Measurements from ENCODE around the gene MT1M.
"Not testable (repeated sequence)": the region's sequence is repeated elsewhere in the genome, so short reads cannot be mapped to it uniquely, and the experiment has no call there.

The MT1M gene

DNA sequence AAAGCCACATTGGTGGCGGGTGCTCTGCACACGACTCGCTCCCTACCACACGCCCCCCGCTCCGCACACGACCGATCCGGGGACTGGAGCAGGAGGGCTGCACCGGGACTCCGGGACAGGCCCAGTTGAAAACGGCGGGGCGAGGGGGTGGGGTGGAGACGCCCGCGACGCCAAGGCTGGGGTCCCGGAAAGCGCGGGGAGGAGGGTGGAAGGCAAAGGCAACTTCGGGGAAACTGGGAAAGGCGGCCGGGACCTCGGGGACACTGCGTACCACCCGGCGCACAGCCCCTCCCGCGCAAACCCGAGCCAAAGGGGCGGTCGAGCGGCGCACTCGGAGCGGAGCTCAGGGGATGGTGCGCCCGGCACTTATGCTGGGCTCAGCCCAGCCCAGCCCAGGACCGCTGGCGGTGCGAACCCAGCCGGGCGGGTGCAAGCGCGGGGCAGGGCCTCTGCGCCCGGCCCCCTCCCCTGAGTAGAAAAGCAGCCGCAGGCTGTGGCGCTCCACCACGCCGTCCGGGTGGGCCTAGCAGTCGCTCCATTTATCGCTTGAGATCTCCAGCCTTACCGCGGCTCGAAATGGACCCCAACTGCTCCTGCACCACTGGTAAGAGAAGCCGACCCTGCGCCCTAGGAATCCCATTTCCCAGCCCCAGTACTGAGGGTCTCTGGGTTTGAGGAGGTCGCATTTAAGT, at the start of gene MT1M:
Gene MT1M, plus strand, starts transcription at position 504 of the 692 bp plus-strand sequence. Its CDS starts 73 bp downstream, at position 577.
- FAIRE-seq: no peak
- no peak for DNase-seq (ENCODE audit: insufficient read length, low spot score)

DNA sequence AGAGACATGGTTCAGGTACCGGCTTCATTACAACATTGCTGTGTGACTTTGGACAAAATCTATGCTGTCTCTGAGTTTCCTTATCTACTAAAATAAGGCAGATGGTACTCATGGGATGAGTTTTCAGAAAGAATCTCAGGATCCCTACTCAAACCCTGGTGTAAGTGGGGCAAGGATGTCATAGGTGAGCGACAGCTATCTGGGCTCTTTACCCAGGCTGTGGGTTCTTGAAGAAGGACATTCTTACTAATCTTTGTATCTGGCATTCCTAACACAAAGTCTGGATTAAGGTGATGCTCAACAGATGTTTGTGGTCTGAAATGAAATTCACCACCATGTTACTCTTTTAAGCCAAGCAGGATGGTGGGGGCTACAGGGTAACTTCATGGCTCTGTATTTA, 49.5 kb upstream of the MT1M start:
- peak; percentile 89 for FAIRE-seq
- not testable (repeated sequence) for DNase-seq (ENCODE audit: insufficient read length, low spot score)

DNA sequence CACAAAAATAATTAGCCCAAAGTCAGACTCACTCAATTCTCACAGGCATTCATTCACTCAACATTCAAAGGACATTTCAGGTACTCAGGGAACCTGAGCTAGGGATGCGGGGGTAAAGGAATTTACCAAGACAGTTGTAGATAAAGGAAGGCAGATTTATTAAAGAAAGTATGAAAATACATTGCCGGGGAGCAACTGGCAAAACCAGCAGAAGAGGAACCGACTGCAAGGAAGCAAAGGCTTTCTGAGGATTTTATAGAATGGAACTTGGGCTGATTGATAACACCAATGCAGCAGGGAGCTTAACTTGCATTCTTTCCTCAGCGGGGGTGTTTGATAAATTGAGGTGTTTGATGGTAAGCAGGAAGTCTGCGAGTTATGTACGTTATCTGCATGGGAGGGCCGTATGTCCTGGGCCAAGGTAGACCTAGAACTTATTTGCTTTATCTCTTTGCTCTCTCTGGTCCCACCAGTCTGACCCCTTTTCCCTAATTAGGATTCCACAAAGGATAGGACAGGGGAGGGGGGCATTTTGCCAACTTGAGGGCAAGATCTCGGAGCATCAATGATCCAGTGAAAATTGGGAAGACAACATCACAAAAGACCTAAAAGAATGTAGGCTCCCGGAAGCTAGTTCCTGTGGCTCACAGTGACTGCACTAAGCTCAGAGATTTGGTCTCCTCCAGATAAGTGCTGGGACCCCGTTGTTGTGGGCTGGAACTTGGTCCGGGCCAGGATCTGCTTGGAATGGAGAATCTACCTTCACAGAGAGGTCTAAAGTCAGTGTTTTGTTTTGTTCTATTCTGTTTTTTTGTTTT, 48.9 kb upstream of the MT1M start:
- FAIRE-seq: no peak
- no peak for DNase-seq (ENCODE audit: insufficient read length, low spot score)

DNA sequence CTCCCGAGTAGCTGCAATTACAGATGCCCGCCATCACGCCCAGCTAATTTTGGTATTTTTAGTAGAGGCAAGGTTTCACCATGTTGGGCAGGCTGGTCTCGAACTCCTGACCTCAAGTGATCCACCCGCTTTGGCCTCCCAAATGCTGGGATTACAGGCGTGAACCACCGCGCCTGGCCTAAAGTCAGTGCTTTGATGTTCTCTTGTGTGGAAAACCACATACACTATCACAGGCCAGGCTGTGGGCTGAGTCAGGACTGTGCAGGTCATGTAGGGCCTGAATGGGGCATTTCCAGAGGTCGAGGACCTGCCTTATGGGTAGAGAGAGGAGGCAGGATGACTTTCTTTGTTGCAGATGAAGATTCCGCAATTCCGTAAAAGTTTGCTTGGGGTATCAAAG, 48.2 kb upstream of the MT1M start:
- FAIRE-seq: no peak
- no peak for DNase-seq (ENCODE audit: insufficient read length, low spot score)

DNA sequence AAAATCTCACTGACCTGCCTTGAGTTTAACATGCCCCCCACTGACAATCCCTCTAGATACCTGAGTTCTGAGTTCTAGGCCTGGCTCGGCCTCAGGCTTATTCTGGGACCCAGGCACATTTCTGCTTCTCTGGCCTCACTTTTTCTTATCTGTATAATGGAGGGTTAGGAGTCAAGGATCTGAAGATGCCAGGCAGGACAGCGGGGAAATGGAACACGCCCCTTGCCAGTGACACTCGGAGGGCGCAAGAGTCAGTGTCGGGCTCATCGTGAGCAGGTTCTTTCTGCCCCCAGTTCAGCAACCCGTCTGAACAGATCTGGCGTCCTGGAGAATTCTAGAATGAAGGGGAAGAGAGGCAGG, 43.7 kb upstream of the MT1M start:
- FAIRE-seq (no peak), DNase-seq (ENCODE audit: insufficient read length, low spot score) (no peak)

DNA sequence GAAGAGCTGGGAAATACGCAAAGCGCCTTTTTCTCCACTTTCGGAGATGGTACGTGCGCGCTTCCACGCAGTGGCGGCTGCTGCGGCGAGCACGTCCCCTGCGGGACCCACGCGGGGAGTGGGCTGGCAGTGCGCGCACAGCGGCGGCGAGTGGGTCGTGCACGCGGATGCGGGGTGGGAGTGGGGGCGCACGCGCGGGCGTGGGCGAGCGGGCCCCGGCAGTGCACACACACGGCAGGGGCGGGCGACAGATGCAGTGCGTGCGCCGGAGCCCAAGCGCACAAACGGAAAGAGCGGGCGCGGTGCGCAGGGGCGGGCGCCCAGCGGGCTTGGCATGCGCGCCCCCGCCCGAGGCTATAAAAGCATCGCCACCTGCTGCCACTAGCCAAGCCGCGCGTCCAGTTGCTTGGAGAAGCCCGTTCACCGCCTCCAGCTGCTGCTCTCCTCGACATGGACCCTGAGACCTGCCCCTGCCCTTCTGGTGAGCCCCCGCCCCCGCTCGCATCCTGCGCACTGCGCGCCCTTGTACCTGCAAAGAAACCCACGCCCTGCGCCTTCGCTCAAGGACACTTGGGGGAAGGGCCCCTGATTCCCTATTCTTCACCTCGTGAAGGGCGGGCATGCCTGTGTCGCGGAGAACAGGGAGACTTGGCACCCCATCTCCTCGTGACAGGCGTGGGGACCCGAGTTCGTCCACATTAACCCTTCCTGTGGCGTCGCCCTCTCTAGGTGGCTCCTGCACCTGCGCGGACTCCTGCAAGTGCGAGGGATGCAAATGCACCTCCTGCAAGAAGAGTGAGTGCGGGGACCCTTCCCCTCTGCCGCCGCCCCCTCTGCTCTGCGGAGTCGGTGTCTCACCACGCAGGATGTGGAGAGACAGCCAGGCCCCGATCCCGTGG, 43.1 kb upstream of the MT1M start, which contains the start of gene MT3:
Gene MT3, plus strand, starts transcription at position 388 of the 899 bp plus-strand sequence. Its CDS starts 63 bp downstream, at position 451.
- no peak for FAIRE-seq
- DNase-seq (ENCODE audit: insufficient read length, low spot score): no peak

DNA sequence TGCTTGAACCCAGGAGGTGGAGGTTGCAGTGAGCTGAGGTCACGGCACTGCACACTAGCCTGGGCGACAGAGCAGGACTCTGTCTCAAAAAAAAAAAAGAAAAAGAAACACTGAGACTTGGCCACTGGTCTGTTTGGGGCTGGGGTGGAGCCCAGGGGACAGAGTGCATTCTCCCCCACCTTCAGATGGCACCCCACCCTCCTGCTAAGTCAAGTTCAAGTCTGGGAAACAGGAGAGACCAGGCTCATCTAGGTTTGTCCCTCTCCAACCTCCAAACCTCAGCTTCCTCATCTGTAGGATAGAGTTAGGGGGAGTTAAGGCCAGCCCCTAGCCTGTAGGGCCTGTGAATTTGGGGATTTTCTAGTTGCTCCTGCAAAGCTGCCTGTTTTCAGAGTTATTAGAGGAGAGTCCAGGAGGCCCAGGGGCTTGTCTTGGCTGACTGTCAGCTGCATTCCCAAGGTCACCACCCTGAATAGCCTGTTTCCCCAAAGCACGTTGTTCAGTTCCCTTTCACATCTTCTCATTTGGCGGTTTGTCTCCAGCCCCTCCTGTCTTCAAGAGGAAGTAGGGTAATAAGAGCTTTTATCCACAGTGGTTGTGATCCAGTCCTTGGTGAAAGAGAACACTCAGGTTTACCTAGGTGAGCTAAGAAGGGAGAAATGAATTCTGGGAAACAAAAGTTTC, 40.9 kb upstream of the MT1M start:
- DNase-seq (ENCODE audit: insufficient read length, low spot score) (no peak), FAIRE-seq (no peak)

DNA sequence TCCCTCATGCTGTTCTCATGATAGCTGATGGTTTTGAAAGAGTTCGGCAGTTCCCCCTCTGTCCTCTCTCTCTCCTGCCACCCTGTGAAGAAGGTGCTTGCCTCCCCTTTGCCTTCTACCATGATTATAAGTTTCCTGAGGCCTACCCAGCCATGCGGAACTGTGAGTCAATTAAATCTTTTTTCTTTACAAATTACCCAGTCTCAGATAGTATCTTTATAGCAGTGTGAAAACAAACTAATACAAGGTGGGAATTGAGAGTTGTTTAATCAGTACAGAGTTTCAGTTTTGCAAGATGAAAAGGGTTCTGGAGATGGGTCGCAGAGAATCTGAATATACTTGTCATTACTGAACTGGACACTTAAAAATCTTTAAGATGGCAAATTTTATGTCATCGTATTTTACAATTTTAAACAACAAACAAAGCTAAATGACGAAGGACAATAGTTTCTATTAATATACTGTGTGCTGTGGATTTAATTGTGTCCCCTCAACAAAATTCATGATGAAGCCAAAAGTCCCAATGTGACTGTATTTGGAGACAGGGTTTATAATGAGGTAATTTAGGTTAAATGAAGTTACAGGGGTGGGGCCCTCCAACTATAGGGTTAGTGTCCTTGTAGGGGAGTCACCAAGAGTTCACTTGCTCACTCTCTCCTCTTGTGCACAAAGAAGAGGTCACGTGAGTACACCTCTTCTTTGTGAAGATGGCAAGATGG, 38.7 kb upstream of the MT1M start:
- DNase-seq (ENCODE audit: insufficient read length, low spot score) (no peak), FAIRE-seq (no peak)

DNA sequence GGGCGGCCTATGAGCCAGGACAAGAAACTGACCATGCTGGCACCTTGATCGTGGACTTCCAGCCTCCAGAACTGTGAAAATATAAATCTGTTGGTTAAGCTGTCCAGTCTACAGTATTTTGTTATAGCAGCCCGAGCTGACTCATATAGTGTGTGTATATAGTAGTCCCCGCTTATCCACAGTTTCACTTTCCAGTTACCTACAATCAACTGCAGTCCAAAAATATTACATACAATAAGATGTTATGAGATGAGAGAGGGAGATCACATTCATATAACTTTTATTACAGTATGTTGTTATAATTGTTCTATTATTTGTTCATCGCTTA, 38.2 kb upstream of the MT1M start:
- DNase-seq (ENCODE audit: insufficient read length, low spot score): no peak
- FAIRE-seq: no peak

DNA sequence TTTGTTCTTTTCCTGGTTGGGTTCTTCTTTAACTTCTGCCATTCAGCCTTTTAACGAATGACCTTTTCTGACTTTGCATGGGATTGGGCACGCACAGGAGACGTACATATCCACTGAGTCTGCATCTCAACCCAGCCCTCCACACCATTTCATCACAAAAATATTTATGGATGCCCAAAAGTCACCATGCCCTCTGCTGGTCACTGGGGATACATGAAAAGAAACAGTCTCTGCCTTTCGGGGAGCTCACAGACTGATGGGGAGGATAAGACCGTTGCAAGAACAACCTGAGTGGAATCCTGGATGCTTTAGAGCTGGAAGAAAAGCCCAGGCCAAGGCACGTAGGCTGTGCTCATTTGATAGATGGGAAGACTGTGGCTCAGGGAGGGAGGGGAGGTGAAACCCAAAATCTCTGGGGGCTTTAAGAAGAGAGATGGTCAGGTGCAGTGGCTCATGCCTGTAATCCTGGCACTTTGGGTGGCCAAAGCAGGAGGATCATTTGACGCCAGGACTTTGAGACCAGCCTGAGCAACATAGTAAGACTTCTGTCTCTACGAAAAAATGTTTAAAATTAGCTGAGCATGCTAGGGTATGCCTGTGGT, 32.0 kb upstream of the MT1M start:
- peak; percentile 91 for FAIRE-seq
- peak; percentile 65 for DNase-seq (ENCODE audit: insufficient read length, low spot score)

DNA sequence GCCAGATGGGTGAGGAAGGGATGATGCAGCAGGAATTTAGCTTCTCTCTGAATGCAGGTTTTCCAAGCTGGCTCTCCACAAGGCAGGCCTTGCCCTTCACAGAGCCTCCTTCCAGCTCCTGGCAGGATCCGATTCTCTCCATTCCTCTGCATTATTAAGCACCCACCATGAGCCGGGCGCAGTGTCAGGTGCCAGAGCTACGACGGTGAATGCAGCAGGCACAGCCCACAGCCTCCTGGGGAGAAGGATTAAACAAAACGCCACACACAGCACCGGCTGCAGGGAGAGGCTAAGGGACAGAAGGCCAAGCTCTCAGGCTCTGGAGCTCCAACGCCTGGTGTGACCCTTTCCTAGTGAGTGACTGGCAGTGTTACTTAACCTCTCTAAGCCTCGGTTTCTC, 31.1 kb upstream of the MT1M start:
- DNase-seq (ENCODE audit: insufficient read length, low spot score): no peak
- FAIRE-seq: no peak

DNA sequence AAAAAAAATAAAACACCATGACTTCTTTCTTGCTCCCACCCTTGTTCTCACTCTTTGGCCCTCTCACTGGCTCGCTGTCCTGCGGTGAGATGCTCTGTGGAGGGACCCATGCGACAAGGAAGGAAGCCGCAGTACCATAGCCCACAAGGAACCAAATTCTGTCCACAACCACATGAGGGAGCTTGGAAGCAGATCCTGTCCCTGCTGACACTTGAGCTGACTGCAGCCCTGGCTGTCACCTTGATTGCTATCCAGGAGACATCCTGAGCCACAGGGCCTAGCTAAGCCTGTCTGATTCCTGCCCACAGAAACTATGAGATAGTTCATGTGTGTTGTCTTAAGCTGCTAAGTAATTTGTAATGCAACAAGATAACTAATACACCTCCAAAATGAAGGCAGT, 28.9 kb upstream of the MT1M start:
- no peak for DNase-seq (ENCODE audit: insufficient read length, low spot score)
- FAIRE-seq: peak; percentile 48

DNA sequence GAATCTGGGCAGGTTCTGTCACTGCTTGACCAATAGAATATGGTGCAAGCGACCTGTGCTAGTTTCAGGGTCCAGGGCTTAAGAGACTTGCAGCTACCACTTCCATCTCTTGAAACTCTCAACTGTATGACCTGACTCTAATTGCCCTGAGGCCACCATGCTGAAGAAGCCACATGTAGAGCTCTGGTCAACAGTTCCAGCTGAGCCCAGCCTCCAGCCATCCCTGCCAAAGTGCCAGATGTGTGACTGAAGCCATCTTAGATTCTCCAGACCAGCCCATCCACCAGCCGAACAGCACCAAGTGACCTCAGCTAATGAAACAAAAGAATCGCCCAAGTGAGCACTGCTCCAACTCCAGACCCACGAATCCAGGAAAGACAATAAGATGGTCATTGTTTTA, 27.5 kb upstream of the MT1M start:
- no peak for DNase-seq (ENCODE audit: insufficient read length, low spot score)
- no peak for FAIRE-seq

DNA sequence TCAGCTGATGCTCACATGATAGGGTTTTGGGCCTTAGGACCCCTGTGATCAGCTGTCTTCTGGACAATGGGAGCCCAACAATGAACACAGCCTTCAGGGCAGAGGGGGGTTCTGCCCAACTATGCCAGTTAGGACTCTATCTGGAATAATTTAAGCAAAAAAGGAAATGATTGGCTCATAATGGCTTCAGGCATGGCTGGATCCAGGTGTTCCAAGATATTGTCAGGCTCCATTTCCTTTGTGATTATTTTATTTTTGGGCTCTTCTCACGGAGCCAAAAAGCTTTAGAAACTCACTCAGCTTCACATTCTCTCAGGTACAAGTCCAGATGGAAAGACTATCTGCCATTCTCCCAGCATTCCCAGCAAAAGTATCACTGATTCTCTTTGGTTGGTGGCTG, 27.0 kb upstream of the MT1M start:
- DNase-seq (ENCODE audit: insufficient read length, low spot score): no peak
- no peak for FAIRE-seq

DNA sequence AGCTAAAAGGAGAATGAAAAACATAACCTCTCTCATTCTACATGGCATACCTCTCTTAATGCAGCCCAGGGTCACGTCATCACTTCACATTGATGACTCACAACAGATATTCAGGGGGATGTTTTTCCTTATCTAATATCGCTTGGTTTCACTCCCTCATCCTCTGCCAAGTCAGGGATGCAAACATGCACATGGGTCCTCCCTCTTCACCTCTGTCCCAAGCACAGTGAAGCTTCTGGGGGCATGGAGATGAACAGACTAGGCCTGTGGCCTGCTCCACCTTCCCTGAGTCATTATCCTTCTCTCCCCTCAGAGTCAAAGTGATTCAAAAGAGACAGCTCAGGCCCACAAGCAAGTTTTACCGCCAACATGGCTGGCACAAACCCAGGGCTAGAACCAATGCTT, 26.4 kb upstream of the MT1M start:
- DNase-seq (ENCODE audit: insufficient read length, low spot score) (no peak), FAIRE-seq (no peak)

DNA sequence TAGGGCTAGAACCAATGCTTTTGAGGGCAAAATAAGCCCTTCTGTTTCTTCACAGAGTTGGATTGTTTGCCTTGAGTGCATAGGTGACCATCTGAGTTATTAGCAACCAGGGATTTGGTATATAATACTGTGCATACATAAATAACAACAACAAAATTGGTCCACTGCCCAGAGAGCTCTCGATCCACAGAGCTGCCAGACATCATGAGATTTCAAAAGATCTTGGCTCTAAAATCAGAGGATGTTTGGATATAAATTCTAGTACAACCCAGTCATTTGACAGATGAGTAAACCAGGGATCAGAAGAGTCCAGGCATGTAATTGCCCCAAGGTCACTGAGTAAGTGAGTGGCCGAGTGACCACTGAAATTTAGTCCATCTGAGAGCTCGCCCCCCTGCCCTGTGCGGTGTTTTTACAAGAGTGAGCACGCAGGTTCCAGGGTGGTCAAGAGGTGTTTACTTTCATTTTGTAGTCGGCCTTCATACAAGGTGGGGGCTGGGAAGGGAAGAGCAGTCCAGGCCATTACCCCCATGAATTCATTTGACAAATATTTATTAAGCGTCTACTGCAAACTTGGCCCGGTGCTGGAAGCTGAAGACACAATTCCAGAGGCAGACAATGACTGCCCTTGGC, 25.9 kb upstream of the MT1M start:
- no peak for FAIRE-seq
- peak; percentile 54 for DNase-seq (ENCODE audit: insufficient read length, low spot score)

DNA sequence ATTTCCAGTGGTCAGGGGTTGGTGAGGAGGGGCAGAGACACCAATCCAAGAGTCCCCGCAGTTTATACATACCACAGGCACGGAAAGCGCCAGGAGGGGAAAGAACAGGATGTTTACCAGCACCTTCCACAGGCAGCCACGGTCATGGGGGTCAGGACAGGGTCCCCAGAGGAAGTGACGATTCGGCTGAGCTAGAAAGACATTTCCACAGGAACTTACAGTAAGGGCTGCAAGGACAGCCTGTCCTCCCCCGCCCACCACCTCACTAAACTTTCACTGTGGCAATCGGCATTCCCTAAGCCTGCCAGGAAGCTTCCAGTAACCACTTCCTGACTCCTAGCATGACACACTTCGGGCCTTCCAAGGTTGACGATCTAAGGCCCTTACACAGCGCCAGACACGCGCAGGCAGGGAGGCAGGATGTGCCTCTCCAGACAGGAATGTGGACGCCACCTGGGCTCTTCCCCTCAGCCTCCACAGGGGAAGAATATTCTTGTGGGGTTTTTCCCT, 25.3 kb upstream of the MT1M start:
- FAIRE-seq: peak; percentile 33
- peak; percentile 89 for DNase-seq (ENCODE audit: insufficient read length, low spot score)

DNA sequence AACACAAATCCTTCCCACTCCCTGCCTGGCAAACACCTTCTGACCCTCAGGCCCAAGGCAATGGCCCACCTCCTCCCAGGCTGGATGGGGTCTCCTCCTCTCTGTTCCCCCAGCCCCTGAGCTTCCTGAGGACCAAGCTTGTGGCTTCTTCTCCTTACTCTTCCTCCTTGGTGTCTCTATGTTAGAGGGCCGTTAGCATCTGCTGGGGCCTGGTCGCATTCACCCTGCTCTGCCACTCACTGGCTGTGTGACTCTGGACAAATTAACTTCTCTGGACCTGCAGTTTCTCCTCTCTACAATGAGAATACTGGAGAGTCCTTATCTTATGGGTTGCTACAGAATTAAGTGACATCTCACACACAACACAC, 24.8 kb upstream of the MT1M start:
- DNase-seq (ENCODE audit: insufficient read length, low spot score) (no peak), FAIRE-seq (no peak)

Data from HTR-8/SVneo (cell line).